C4-2B (cell line): ENCODE measurements around the gene ACCS.

ENCODE experiments used
- H3K27ac ChIP-seq: fragments of 450-650 bp; 2 replicates; pipeline ENCODE4 v1.5.1; 2017
- ZFX ChIP-seq: fragments of 450-650 bp; IDR thresholded peaks from 2 replicates; pipeline ENCODE4 v1.6.1; 2017
- TF ChIP-seq, protein P1 (sequence below): fragments of 450-650 bp; conservative IDR thresholded peaks from 2 replicates; pipeline ENCODE4 v1.5.1; 2017; ENCODE audit warnings: mild to moderate bottlenecking

The ACCS gene

DNA sequence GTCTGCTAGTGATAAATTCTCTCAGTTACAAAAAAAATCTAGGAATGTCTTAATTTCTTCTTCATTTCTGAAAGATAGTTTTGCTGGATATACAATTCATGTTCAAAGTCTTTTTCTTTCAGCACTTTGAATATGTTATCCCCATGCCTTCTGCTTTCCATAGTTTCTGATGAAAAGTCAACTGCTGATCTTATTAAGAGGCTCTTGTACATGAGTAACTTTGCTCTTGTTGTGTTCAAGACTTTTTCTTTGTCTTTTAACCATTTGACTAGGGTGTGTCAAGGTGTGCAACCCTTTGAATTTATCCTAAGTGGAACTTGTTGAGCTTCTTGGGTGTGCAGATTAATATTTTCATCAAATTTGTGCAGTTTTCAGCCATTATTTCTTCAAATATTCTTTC lies 40.3 kb upstream of the ACCS start:
- TF ChIP-seq ZFX: no peak
- TF ChIP-seq, protein P1, sequence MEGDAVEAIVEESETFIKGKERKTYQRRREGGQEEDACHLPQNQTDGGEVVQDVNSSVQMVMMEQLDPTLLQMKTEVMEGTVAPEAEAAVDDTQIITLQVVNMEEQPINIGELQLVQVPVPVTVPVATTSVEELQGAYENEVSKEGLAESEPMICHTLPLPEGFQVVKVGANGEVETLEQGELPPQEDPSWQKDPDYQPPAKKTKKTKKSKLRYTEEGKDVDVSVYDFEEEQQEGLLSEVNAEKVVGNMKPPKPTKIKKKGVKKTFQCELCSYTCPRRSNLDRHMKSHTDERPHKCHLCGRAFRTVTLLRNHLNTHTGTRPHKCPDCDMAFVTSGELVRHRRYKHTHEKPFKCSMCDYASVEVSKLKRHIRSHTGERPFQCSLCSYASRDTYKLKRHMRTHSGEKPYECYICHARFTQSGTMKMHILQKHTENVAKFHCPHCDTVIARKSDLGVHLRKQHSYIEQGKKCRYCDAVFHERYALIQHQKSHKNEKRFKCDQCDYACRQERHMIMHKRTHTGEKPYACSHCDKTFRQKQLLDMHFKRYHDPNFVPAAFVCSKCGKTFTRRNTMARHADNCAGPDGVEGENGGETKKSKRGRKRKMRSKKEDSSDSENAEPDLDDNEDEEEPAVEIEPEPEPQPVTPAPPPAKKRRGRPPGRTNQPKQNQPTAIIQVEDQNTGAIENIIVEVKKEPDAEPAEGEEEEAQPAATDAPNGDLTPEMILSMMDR: no peak
- no peak overlapping the region for H3K27ac ChIP-seq

DNA sequence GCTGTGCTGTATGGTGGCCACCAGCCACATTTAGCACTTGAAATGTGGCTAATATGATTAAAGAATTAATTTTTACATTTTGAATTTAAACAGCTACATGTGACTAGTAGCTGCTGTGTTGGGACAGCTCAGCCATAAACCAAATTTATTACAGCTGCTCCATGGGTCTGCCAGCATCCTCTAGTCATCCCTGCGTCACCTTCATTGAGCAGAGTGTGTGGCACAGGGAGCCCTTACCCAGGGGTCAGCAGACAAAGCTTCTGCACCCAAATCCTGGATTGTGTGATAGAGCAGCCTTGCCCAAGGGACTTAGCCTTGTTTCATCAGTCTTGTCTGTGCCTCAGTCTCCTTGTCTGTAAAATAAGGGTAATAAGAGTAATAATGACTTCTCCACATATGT lies 37.7 kb upstream of the ACCS start:
- H3K27ac ChIP-seq: no peak overlapping the region
- TF ChIP-seq ZFX: no peak
- TF ChIP-seq, protein P1: no peak

DNA sequence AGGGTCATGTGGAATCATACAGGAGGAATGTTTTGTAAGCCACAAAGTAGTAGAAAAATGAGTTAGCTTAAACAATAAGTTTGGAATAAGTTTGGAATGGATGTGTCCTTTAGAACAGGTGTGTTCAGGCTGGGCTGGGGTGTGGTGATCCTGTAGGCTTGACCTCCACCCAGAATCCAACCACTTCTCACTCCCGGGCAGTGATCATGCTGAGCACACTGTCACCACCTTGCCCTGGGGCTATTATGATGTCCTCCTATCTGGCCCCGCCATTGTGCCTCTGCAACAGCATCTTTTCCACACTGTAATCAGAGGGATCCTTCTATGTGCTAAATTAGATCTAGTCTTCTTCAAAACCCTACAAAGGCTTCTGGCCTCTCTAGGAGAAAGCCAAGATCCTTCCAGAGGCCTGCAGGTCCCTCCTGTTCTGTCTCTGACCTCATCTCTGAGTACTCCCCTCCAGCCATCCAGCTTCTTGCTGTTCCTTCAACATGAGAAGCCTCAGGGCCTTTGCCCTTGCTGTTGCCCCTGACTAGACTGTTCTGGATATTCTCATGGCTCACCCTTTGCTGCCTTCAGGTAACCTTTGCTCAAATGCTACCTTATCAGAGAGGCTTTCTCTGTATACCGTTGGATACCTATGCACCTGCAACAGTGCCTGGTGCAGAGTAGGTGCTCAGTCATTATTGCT lies 37.1 kb upstream of the ACCS start:
- no peak for TF ChIP-seq ZFX
- TF ChIP-seq, protein P1: no peak
- no peak overlapping the region for H3K27ac ChIP-seq

DNA sequence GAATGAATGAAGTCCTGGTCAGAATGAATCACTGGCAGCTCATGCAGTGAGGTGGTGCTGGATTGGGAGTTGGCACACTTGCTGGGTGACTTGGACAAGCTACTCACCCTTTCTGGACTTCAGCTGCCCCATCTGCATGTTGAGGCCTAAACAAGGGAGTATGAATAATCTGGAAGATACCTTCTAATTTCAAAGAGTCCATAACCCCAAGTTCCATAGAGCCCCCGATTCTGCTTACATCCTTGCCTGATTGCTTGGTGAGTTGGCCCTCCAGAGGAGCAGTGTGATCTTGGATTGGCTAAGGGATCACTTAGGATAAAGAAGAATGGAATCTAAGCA lies 36.6 kb upstream of the ACCS start:
- no peak overlapping the region for H3K27ac ChIP-seq
- TF ChIP-seq ZFX: no peak
- TF ChIP-seq, protein P1: no peak

DNA sequence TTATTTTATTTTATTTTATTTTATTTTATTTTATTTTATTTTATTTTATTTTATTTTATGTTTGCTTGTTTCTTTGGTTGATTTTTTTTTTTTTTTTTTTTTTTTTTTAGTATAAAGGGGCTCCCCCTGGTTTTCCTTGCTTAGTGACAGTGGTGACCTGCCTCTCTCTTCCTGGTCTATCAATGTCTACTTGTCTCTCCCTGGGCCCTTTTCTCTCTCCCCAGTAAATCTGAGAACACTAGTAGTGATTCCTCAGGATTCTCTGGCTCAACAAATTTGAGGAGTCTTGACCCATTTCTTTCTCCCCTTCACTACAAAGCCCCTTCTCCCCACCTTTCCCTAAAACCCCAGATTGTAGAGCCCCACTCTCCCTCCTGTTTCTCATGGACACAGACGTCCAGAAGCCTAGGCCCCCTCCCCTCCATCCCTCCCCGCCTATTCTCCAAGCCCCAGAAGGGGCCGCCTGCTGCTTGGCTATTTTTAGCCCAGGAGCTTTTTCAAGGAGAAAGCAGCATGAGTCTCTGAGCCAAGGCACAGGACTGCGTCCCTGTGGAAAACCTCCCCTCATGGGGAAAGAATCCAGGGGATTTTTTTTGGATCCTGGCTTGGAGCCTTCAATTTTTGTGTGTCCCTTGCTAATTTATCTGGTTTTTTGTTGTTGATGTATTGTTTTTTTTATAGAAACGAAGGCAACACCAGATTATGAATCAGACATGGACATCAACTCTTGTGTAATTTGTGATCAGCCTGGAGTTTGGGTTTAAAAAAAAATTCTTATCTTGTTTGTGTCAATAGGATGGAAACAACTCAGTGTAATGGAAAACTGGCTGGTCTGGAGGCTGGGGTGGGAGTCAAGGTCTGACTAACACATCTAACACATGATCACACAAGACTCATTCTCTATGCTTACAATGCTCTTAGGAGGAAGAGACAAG lies 35.8 kb upstream of the ACCS start:
- no peak for TF ChIP-seq ZFX
- TF ChIP-seq, protein P1: no peak
- no peak overlapping the region for H3K27ac ChIP-seq

DNA sequence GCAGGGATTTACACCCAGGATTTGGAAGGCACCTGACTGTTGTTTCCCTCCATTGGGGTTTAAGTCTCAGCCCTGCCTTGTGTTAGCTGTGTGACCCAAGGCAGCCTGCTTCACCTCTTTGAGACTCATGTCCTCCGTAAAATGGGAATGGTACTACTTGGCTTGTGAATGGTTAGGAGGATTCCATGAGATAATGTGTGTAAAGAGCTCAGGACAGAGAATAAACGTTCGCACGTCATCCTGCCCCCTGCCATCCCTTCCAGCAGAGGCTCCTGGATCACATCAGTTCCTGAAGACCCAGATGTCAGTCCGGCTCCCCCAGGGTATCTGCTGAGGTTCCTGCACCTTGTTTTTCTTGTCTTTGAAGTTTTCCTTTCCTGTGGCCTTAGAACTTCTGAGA lies 35.1 kb upstream of the ACCS start:
- H3K27ac ChIP-seq: no peak overlapping the region
- TF ChIP-seq, protein P1: no peak
- TF ChIP-seq ZFX: no peak

DNA sequence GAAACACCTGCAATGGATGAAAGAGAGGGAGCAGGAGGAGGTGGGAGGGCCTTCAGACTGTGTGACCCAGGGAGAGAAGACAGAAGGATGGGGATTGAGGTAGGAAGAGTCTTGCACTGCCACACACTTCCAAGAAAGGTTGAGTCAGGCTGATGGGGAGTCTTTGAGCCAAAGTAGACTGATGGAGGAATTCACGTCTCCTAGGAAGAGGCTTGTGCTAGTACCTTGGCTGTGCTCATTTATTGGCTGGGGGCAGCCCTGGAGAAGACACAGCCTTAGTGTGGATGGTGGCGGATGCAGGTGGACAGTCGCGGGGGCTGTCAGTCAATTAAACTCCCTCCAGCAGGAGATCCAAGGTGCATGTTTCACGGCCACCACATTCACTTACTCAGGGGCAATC lies 34.5 kb upstream of the ACCS start:
- TF ChIP-seq, protein P1: no peak
- TF ChIP-seq ZFX: no peak

More for the DNA sequence above, 34.5 kb upstream of the ACCS start:
- H3K27ac ChIP-seq: no peak overlapping the region
